HEK293T (cell line): ENCODE measurements around the gene POTEG.
"Not testable (repeated sequence)": the region's sequence is repeated elsewhere in the genome, so short reads cannot be mapped to it uniquely, and the experiment has no call there.

ENCODE experiments used
- ARNT ChIP-seq: fragments of 450-650 bp; IDR thresholded peaks from 2 replicates; pipeline ENCODE4 v1.6.1; 2017; ENCODE audit warnings: mild to moderate bottlenecking
- ELF4 ChIP-seq: fragments of 450-650 bp; IDR thresholded peaks from 2 replicates; pipeline ENCODE4 v1.6.1; 2017; ENCODE audit warnings: antibody characterized with exemption
- FOXK2 ChIP-seq: fragments of 450-650 bp; IDR thresholded peaks from 2 replicates; pipeline ENCODE4 v1.6.1; 2016; ENCODE audit warnings: mild to moderate bottlenecking
- HDGF ChIP-seq: fragments of 450-650 bp; IDR thresholded peaks from 2 replicates; pipeline ENCODE4 v1.6.1; 2017; ENCODE audit warnings: antibody characterized with exemption, borderline replicate concordance
- PKNOX1 ChIP-seq: fragments of 450-650 bp; IDR thresholded peaks from 2 replicates; pipeline ENCODE4 v1.6.1; 2016
- SP1 ChIP-seq: fragments of 450-650 bp; IDR thresholded peaks from 2 replicates; pipeline ENCODE4 v1.6.1; 2017
- TARDBP ChIP-seq: fragments of 450-650 bp; IDR thresholded peaks from 2 replicates; pipeline ENCODE4 v1.6.1; 2016

- not testable (repeated sequence) for TF ChIP-seq SP1, PKNOX1, FOXK2, ELF4, ARNT, TARDBP, HDGF
Measured at GRCh38 chr14:19380137-19380536, 54.0 kb downstream of the POTEG start.
